IMR-90 (cell line): ENCODE measurements around the gene PRODH2. TPM values are rescaled to one million over a fixed set of nuclear protein-coding genes. Genes with fewer than 3 reads are reported as not detected.

Experiments
- ATAC-seq: fragments of 200-7000 bp; cut with Tn5 transposase; 2 replicates; pipeline ENCODE4 v1.9.1; 2020; ENCODE audit warnings: low read depth, mild to moderate bottlenecking, moderate library complexity
- BruUV-seq: library from RNA; stranded (reverse); fragments of 400-500 nt; replicated peaks from 2 replicates; lab custom pipeline; 2021; lab: Mats Ljungman, UMichigan
- CTCF ChIA-PET: fragments of 300-600 bp; formaldehyde crosslinking; extraction: SDS; loops from one replicate; lab custom pipeline; 2021; ENCODE audit warnings: antibody characterized with exemption; lab: Yijun Ruan, JAX
- POLR2A ChIA-PET: fragments of 300-600 bp; sonication (Branson Sonifier 250); formaldehyde crosslinking; loops from one replicate; lab custom pipeline; 2022; ENCODE audit warnings: antibody characterized with exemption; ENCODE audit not compliant: unreplicated experiment; lab: Charles Lee
- DNase-seq: peaks from one replicate; pipeline ENCODE4 v3.0.0; 2013
- H2AFZ ChIP-seq: replicated peaks from 2 replicates; pipeline ENCODE3; 2013; ENCODE audit warnings: low read length, mild to moderate bottlenecking; ENCODE audit not compliant: poor library complexity
- H2AK5ac ChIP-seq: 2 replicates; pipeline ENCODE4 v1.6.1; 2013; ENCODE audit warnings: low read depth, low read length, inconsistent platforms
- H2AK9ac ChIP-seq: replicated peaks from 2 replicates; pipeline ENCODE3; 2013; ENCODE audit warnings: mild to moderate bottlenecking, low read depth, low read length, moderate library complexity; ENCODE audit not compliant: poor library complexity
- H2BK120ac ChIP-seq: 2 replicates; pipeline ENCODE4 v1.6.1; 2013; ENCODE audit warnings: low read depth, low read length, inconsistent platforms
- H2BK15ac ChIP-seq: 3 replicates; pipeline ENCODE4 v1.6.1; 2013; ENCODE audit warnings: low read depth, low read length, inconsistent platforms
- H2BK20ac ChIP-seq: 2 replicates; pipeline ENCODE4 v1.6.1; 2013; ENCODE audit warnings: low read depth, mild to moderate bottlenecking, inconsistent platforms, low read length, moderate library complexity
- H2BK5ac ChIP-seq: 2 replicates; pipeline ENCODE4 v1.6.1; 2013; ENCODE audit warnings: mild to moderate bottlenecking, low read depth, low read length, inconsistent platforms; ENCODE audit not compliant: poor library complexity, severe bottlenecking
- H3K14ac ChIP-seq: replicated peaks from 2 replicates; pipeline ENCODE4 v1.6.1; 2013; ENCODE audit warnings: low read depth, low read length, inconsistent platforms
- H3K18ac ChIP-seq: 2 replicates; pipeline ENCODE4 v1.6.1; 2013; ENCODE audit warnings: low read depth, low read length, control low read depth
- H3K23ac ChIP-seq: 2 replicates; pipeline ENCODE4 v1.6.1; 2013; ENCODE audit warnings: low read depth, low read length, inconsistent platforms
- H3K27ac ChIP-seq: 2 replicates; pipeline ENCODE4 v1.5.1; 2013; ENCODE audit warnings: mild to moderate bottlenecking, control low read depth, low read length; ENCODE audit not compliant: insufficient read depth
- H3K27me3 ChIP-seq: 2 replicates; pipeline ENCODE4 v1.6.1; 2013; ENCODE audit warnings: low read length; ENCODE audit not compliant: control insufficient read depth, insufficient read depth
- H3K36me3 ChIP-seq: 2 replicates; pipeline ENCODE4 v1.6.1; 2013; ENCODE audit warnings: low read length, mixed read lengths; ENCODE audit not compliant: control insufficient read depth, insufficient read depth
- H3K4ac ChIP-seq: 2 replicates; pipeline ENCODE4 v1.6.1; 2013; ENCODE audit warnings: low read depth, low read length, inconsistent platforms
- H3K4me1 ChIP-seq: 2 replicates; pipeline ENCODE4 v1.6.1; 2013; ENCODE audit warnings: low read length, mixed read lengths; ENCODE audit not compliant: control insufficient read depth, insufficient read depth
- H3K4me2 ChIP-seq: 2 replicates; pipeline ENCODE4 v1.6.1; 2013; ENCODE audit warnings: low read depth, mild to moderate bottlenecking, control low read depth, low read length, moderate library complexity
- H3K4me3 ChIP-seq: 2 replicates; pipeline ENCODE4 v1.5.1; 2013; ENCODE audit warnings: low read depth, mild to moderate bottlenecking, control low read depth, low read length, moderate library complexity; ENCODE audit not compliant: insufficient read depth
- H3K56ac ChIP-seq: 2 replicates; pipeline ENCODE4 v1.6.1; 2013; ENCODE audit warnings: low read length, inconsistent platforms; ENCODE audit not compliant: insufficient read depth; ENCODE audit errors: extremely low read depth
- H3K79me1 ChIP-seq, 2 experiments: 2 replicates each; pipeline ENCODE4 v1.6.1; 2013; ENCODE audit warnings: low read length in 2 of 2, inconsistent platforms in 1 of 2, low read depth in 1 of 2
- H3K9ac ChIP-seq: 2 replicates; pipeline ENCODE4 v1.6.1; 2013; ENCODE audit warnings: low read depth, low read length, control low read depth
- H3K9me1 ChIP-seq: 2 replicates; pipeline ENCODE4 v1.6.1; 2013; ENCODE audit warnings: low read length, inconsistent platforms; ENCODE audit not compliant: insufficient read depth
- H3K9me3 ChIP-seq: 2 replicates; pipeline ENCODE4 v1.6.1; 2013; ENCODE audit warnings: low read length; ENCODE audit not compliant: control insufficient read depth, insufficient read depth
- H4K20me1 ChIP-seq: 2 replicates; pipeline ENCODE4 v1.6.1; 2013; ENCODE audit warnings: low read length, inconsistent platforms; ENCODE audit not compliant: insufficient read depth
- H4K5ac ChIP-seq: 2 replicates; pipeline ENCODE4 v1.6.1; 2013; ENCODE audit warnings: mild to moderate bottlenecking, low read depth, low read length, control low read depth
- H4K8ac ChIP-seq, 2 experiments: 2 replicates each; pipeline ENCODE4 v1.6.1; 2013; ENCODE audit warnings: low read depth in 2 of 2, low read length in 2 of 2, control low read depth in 1 of 2, inconsistent platforms in 1 of 2
- H4K91ac ChIP-seq: 2 replicates; pipeline ENCODE4 v1.6.1; 2013; ENCODE audit warnings: low read depth, low read length, inconsistent platforms; ENCODE audit not compliant: insufficient read depth
- CEBPB ChIP-seq: IDR thresholded peaks from 2 replicates; pipeline ENCODE4 v1.6.1; 2012; ENCODE audit warnings: low read depth, low read length, improper control_type of control experiment
- ELK1 ChIP-seq: fragments of 150-350 bp; IDR thresholded peaks from 2 replicates; pipeline ENCODE4 v1.6.1; 2016; ENCODE audit warnings: low read depth, mild to moderate bottlenecking, low read length, moderate library complexity, borderline replicate concordance
- MAFK ChIP-seq: IDR thresholded peaks from 2 replicates; pipeline ENCODE4 v1.6.1; 2012; ENCODE audit warnings: low read depth, low read length, improper control_type of control experiment
- MAZ ChIP-seq: IDR thresholded peaks from 2 replicates; pipeline ENCODE4 v1.6.1; 2012; ENCODE audit warnings: low read depth, mild to moderate bottlenecking, low read length, improper control_type of control experiment, moderate library complexity, borderline replicate concordance
- MXI1 ChIP-seq: IDR thresholded peaks from 2 replicates; pipeline ENCODE4 v1.6.1; 2012; ENCODE audit warnings: low read depth, mild to moderate bottlenecking, low read length, moderate library complexity, borderline replicate concordance
- NFE2L2 ChIP-seq: fragments of 150-350 bp; IDR thresholded peaks from 2 replicates; pipeline ENCODE4 v1.6.1; 2016; ENCODE audit warnings: low read depth, mild to moderate bottlenecking, low read length
- POLR2A ChIP-seq: IDR thresholded peaks from 2 replicates; pipeline ENCODE4 v1.6.1; 2012; ENCODE audit warnings: mild to moderate bottlenecking, low read depth, low read length
- RAD21 ChIP-seq: IDR thresholded peaks from 2 replicates; pipeline ENCODE4 v1.6.1; 2012; ENCODE audit warnings: low read length, improper control_type of control experiment
- SMC3 ChIP-seq: fragments of 150-350 bp; IDR thresholded peaks from 2 replicates; pipeline ENCODE4 v1.6.1; 2016; ENCODE audit warnings: low read depth, mild to moderate bottlenecking, antibody characterized with exemption, low read length, moderate library complexity
- WGBS, 2 experiments: methylation state at CpG; one replicate each; pipeline versions ENCODE4 v1.1.5 to v1.1.7; 2013; ENCODE audit warnings: missing lambda C conversion rate in 2 of 2; ENCODE audit not compliant: insufficient read length in 1 of 2; ENCODE audit errors: extremely low coverage in 2 of 2; 5-methylcytosine and 5-hydroxymethylcytosine counted together
- dilution Hi-C: fragments of 300-500 bp; cut with HindIII; formaldehyde crosslinking; loops from one replicate; pipeline ENCODE4 v1.14.3; 2018; ENCODE audit warnings: low sequenced_read_pairs; ENCODE audit not compliant: unreplicated experiment
- in situ Hi-C: fragments of 300-500 bp; cut with MboI; formaldehyde crosslinking; loops from 3 replicates; pipeline ENCODE4 v1.14.3; 2019; ENCODE audit warnings: low sequenced_read_pairs, inconsistent platforms, mixed read lengths
- intact Hi-C: fragments of 100-400 bp; cut with micrococcal nuclease; formaldehyde crosslinking; loops from 2 replicates; pipeline ENCODE4 v1.10.0; 2022
- polyA plus RNA-seq, 3 experiments: library from polyadenylated mRNA; depleted of rRNA; stranded (reverse); fragments of >200 nt; gene quantifications; 2 replicates each; pipeline ENCODE4 v1.2.3, GENCODE V29; 2012; ENCODE audit warnings: low replicate concordance in 1 of 3
- total RNA-seq: library from RNA; depleted of rRNA; stranded (reverse); fragments of >200 nt; gene quantifications from 2 replicates; pipeline ENCODE4 v1.2.3, GENCODE V29; 2012

The PRODH2 gene
- total and polyA plus RNA-seq, 2 of the 4 experiments (the other 2 are of a cell fraction) = not detected

DNA sequence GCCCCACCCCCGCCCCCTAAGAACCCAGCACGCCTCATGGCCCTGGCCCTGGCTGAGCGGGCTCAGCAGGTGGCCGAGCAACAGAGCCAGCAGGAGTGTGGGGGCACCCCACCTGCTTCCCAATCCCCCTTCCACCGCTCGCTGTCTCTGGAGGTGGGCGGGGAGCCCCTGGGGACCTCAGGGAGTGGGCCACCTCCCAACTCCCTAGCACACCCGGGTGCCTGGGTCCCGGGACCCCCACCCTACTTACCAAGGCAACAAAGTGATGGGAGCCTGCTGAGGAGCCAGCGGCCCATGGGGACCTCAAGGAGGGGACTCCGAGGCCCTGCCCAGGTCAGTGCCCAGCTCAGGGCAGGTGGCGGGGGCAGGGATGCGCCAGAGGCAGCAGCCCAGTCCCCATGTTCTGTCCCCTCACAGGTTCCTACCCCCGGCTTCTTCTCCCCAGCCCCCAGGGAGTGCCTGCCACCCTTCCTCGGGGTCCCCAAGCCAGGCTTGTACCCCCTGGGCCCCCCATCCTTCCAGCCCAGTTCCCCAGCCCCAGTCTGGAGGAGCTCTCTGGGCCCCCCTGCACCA lies 25.3 kb downstream of the PRODH2 start:
- dilution Hi-C loops (no loop called here), intact Hi-C loops (no loop called here), in situ Hi-C loops (no loop called here)
- Histone ChIP-seq H4K5ac (no peak overlapping the region), H3K79me1 (no peaks in the 10 kb centered on the region), H4K91ac (no peak overlapping the region), H3K4me3 (no peak overlapping the region), H3K56ac (no peak overlapping the region), H3K9me3 (no peaks in the 10 kb centered on the region), H3K4me1 (no peaks in the 10 kb centered on the region), H2AFZ (no peak overlapping the region), H3K36me3 (peaks cover 5% of the 10 kb centered on the region; the same call in 1 of the 2 replicates), H4K8ac (no peak overlapping the region), H4K20me1 (no peaks in the 10 kb centered on the region), H2AK9ac (no peak overlapping the region), H2AK5ac (no peak overlapping the region), H3K27ac (no peak overlapping the region), H2BK120ac (no peak overlapping the region), H3K4ac (no peak overlapping the region), H3K23ac (no peak overlapping the region), H3K9me1 (no peaks in the 10 kb centered on the region), H2BK5ac (no peak overlapping the region), H3K4me2 (no peak overlapping the region), H3K18ac (no peak overlapping the region), H3K9ac (no peak overlapping the region), H3K27me3 (no peaks in the 10 kb centered on the region), H2BK20ac (no peak overlapping the region), H3K14ac (no peak overlapping the region), H2BK15ac (no peak overlapping the region)
- ChIA-PET POLR2A (no interaction called here), CTCF (no interaction called here)
- DNase-seq (no peak), ATAC-seq (no peak)
- BruUV-seq = no TSS peak
- 89% methylated on average over 7 of the region's 15 CpGs; no CpG with 5 or more reads in 1 of the 2 experiments for WGBS, 2 experiments
- TF ChIP-seq RAD21 = no peak
- no peak for TF ChIP-seq MAFK
- TF ChIP-seq SMC3 = no peak
- no peak for TF ChIP-seq MXI1
- no peak for TF ChIP-seq MAZ
- TF ChIP-seq CEBPB = no peak
- no peak for TF ChIP-seq ELK1
- TF ChIP-seq NFE2L2 = no peak
- TF ChIP-seq POLR2A = no peak
